Activated CD4-positive, alpha-beta T cell treated with anti-CD3 and anti-CD28 coated beads, Interleukin-2, amount 50 U/mL, for 48 hours (primary cell): ENCODE results near the gene TMEM168.
"Not testable (repeated sequence)": the region's sequence is repeated elsewhere in the genome, so short reads cannot be mapped to it uniquely, and the experiment has no call there.

Source experiments
- DNase-seq, 2 experiments: peaks; one replicate each; pipeline ENCODE4 v3.0.0-alpha.2; 2020

Gene TMEM168

DNA sequence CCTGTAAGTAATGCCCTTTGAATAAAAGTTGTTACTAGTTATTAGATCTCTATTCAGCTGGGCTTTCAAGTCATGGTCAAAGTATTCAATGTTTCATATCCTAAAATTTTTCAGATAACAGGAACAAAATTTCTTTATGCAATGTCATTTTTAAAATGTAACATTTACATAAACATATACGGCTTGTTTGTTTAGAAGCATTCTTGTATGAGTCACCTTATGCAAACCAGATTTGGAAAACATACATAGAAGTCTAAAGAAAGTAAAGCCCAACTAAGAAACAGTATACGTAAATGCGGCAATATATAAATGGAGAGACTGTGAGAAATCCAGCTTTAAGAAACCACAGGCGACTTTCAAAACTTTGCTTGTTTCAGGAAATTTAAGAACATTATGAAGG is 10.5 kb downstream of the TMEM168 start:
- DNase-seq, result no peak

DNA sequence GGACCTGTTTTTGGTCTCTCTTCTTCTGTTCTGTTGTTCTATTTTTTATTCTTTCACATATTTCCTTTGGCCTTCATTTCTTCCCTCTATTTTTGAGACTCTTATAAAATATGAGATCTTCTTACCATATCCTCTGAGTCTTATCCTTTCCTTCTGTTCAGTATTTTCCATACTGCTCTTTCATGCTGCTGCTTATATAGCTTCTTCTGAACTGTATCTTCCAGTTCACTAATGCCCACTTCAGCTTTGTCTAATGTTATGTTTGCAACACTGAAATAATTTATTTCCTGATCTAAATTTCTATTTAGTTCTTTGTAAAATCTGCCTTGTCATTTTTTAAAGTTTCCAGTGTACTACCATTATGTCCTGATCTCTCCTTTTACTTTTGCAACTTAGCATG is 12.8 kb downstream of the TMEM168 start:
- DNase-seq, result no peak

DNA sequence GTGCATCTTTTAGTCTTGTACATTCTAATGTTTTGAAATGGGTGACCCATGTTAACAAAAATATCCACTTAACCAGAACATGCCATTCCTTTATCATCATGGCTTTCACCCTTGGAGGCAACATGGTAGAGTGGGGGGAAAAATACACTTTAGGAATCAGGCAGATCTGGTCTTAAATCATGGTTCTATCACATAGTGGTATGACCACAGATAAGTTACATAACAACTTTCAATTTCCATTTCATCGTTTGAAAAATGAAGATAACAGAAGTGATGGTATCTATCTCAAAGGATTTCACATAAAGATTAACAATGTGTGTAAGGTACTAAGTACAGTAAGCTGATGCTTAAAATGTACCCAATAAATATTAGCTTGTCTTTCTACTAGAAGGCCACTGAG is 19.0 kb downstream of the TMEM168 start:
- DNase-seq, result no peak

DNA sequence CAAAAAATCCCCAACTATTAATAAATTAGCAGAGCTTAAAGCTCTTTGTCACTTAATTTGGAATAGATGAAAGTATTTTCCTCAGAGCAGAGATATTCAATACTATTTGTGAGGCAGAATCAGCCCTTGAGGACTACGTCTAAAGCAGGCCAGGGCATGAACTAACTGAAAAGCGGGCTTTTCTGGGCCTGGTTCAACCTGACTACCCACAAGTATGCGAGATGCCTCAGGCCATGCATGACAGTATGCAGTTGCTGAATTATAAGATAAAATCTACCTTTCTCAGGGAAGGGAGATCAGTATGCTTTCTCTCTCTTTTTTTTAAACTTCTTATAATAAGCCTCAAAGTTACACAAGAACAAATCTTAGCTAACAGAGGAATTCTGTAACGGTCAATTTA is 20.1 kb downstream of the TMEM168 start:
- no peak for DNase-seq

DNA sequence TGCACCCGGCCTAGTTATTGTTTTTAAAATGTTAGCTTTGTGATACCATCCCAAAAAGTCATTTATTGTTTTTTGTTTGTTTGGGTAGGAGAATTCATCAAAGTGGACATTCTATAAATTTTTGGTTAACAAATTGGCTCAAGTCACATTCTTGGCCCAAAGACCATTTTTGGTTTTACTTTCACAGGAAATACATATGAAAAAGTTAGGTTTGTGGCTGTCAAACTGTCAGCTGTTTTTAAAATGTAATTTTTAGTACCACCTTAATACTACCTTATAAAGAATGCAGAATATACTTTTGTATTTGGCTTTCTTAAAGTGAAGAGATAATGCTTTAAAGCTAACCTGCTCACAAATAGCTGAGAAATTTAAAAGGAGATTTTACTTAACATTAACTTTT is 25.1 kb downstream of the TMEM168 start:
- DNase-seq, result no peak

DNA sequence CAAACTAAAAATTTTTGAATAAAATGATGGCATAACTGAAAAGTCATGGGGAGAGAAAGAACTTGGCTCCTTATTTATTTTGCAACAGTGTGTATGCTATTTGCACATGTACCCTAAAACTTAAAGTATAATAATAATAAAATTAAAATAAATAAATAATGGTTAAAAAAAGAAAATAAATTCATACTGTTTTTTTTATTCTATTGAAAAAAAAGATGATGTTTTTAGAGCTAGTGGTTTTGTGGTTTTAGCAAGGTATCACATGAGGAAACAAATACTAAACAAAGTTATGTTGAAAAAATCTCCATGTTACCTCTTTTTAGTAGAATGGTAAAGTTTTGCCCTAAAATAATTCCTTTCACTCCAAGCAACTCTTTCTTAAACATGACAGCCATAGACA is 26.2 kb downstream of the TMEM168 start:
- DNase-seq, result no peak

DNA sequence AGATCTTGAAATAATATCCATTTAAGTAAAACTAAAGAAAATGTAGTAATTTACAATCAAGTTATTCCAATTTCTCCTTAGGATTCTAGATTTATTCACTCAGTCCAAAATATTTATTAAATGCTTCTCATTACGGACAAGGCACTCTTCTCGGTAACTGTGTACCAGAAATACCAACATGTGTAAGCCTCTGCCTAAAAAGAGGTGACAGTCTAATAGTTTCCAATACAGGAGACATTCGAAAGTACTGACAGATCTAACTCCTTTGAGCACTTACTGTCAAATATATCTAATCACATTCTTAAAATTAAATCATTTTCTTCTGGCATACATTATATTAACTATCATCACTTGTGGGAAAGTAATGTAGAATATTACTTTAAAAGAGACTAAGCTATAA is 26.9 kb downstream of the TMEM168 start:
- DNase-seq, result no peak

DNA sequence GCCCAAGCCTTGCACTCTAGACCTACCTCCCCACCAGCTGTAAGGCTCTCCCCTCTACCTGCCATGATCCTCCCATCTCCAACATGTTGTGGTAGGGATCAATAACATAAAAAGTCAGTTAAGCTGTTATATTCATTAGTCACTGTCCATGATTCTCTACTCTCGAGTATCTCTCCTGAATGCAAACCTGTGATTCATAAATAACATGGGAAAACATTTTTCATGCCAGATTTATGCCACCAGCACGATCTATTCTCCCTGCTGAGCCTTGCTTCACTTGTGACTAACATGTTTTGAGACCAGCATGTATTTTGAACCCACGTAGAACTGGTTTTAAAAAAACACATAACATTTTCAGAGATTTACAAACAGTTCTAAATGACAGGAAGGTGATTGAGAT is 30.3 kb downstream of the TMEM168 start:
- no peak for DNase-seq

DNA sequence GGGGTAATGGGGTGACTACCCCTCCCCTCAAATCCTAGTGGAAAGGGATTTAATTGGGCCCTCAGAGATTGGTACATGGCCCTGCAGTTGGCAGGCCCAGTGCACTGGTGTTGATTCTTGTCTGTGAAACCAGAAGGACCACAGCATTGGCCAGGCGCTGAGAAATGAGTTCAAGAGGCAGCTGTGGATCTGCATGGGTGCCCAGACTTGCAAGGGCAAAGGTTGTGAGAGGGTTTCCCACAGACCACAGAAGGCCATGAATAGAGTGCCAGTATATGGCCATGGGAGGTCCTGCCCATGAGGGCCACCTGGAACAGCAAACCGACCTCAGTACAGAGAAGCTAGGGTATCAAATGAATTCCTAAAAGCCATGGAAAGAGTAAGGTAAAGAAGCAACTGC is 32.9 kb downstream of the TMEM168 start:
- no peak for DNase-seq

DNA sequence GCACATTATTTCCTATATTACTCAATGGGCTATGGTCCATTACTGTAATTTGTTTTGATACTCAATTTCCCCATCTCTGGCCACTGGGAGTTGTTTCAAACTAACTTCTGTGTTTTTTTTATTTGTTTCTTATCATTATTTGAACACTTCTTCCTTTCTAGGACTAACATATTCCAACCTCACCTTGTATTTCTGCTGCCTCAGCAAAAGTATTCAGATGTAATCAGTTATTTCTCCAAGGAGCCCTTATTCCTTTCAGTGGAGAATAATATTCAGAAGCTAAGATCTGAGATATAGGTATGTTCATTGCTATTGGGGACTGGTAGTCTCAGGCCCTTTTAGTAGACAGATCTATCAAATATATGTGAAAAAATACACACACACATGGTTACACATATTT is 36.9 kb downstream of the TMEM168 start:
- DNase-seq, result no peak

DNA sequence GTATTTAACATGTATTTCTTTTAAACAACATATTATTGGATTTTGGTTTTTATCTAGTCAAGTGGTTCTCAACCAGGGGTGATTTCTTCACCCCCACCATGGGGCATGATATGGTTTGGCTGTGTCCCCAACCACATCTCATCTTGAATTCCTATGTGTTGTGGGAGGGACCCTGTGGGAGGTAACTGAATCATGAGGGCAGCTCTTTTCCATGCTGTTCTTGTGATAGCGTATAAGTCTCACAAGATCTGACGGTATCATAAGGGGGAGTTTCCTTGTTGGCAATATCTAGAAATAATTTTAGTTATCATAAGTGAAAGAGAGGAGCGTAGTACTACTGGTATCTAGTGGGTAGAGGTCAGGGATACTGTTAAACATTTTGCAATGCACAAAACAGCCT is 37.6 kb downstream of the TMEM168 start:
- DNase-seq, result no peak

DNA sequence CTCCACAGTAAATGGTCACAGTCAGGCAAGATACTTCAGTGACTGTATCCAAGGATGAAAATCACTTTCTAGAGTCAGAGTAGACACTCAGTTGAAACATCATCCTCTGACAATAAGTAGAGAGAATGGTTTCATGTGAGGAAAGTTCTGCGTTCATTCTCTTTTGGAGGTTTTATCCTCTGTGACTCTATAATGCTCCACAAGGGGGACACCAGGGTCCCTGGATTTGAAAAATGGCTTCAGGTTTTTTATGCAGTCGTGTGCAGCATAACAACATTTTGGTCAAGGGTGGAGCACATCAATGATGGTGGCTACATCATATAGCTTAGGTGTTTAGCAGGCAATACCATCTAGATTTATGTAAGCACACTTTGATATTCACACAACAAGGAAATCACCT is 40.4 kb downstream of the TMEM168 start:
- DNase-seq, result no peak

DNA sequence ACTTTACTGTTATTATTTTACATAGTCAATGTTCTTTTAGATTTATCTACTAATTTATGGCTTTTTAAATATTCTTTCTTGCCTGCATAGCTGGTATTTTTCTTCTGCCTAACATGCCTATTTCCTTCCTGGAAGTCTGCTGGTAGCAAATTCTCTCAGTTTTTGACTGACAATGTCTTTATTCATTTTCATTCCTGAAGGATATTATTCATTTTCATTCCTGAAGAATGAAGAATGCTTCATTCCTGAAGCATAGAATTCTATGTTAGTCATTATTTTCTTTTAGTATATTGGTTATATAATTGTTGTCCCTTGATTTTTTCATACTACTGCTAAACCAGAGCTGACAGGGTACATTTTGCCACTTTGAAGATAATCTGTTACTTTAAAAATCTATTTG is 41.8 kb downstream of the TMEM168 start:
- DNase-seq, result no peak

DNA sequence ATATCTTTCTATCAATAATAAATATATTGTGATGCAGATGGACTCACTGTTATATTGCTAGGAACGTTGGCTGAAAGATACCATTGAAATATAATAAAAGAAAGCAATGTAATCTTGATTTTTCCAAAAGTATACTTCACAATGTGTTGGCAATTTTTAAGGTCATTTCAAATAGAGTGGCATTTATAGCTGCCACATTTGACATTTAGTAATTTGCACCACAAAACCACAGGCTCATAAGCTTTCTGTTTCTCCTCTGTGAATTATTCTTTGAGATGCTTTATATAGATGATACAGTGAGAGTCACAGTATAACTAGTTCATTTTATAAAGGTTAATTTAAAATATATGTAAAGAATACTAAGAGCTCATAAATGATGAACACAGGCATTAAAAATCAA is 44.6 kb downstream of the TMEM168 start:
- DNase-seq, result no peak

DNA sequence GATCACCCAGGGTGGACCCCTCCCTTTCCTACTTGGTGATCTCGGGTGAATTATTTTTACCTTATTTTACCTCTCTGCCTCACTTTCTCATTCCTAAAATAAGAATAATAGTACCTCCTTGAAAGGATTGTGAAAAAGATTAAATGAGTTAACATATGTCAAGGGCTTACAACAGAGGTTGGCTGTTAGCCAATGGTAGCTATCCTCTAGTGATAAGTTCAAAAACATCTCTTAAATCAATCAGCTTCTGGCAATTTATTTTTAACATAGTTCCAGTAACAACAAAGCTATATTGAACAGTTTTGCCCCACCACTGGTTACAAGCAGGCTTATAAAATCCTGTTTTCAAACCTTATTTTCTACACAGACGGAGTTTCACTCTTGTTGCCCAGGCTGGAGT is 45.4 kb downstream of the TMEM168 start:
- no peak for DNase-seq

DNA sequence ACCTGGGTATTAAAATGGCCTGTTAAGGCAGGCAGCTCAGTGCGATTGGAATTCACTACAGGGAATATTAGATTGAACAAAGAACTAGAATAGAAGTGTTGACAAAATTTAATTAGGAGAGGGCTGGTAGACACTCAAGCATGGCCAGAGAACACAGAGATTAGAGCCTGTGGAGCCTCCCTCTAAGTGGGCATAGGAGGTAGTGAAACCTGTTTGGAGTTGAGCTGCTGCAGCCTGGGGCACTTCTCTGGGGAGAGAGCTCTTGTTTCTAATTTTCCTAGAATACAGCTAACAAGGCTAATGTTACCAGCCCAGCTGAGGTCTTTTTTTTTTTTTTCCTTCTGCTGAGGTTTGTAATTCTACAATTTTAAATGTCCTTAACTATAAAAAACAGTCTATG is 46.4 kb downstream of the TMEM168 start:
- no peak for DNase-seq

DNA sequence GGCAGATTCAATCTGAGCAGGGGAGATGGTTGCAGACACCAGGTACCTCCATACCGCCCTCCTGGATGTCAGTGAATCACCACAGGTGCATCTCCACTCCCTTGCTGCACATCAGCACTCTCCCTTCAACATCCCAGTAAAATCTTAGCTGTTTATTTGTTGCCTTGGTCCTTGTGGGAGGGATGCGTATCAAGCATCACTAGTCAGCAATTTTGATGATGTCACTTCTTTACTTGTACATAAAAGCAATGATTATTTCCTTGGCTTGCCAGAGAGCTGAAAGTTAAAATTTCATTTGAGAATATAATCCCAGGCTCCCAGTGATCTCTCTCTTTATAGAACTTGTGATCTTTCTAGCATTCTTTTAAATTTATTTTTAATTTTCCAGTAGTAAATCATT is 49.5 kb downstream of the TMEM168 start:
- DNase-seq, result no peak

DNA sequence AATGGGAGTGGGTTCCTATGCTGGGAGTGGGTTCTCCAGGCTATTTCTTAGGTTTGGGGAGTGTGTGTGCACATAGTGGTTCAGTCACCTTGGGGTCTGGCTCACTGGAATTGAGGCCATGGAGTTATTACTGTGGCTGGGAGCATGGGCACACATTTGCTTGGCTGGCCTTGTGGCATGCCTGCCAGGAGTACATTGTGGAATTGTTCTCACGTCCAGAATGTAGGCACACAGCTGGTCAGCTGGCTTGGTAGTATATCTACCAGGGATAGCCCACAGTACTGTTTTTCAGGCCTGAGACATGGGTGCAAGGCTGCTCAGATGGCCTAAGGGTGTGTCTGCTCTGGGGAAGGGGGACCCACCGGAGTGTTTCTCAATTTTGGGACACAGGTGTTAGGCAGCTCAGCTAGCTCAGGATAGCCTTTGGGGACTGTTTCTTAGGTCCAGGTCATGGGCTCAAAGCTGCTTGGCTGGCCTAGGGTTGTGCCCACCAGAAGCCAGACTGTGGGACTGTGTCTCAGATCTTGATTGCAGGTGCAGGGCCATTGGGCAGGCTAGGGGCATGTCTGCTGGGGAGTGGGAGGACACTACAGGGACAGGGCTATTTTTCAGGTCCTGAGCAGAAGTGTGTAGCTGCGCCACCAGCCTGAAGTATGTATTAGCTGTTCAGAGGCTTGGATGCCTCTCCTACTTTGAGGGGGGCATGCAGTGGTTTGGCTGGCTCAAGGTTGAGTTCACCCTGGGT is 50.6 kb downstream of the TMEM168 start:
- DNase-seq, result no peak

DNA sequence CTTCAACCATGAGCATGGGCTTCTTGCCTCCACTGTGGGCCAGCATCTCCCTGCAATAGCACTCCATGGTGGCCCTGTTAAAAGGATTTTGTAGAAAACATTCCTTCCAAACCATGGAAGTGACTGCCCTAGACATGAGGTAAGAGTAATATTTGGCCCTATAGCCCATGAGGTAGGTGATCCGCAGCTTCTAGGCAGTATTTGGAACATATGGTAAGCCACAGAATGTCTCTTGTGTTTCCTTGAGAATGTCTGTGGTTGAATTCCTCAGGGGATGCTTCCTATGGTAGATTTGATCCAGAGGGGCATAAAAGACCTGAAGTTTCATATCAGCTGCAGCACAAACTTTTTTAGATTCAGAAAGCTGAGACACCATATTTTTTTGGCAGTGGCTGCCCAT is 54.9 kb downstream of the TMEM168 start:
- no peak for DNase-seq

DNA sequence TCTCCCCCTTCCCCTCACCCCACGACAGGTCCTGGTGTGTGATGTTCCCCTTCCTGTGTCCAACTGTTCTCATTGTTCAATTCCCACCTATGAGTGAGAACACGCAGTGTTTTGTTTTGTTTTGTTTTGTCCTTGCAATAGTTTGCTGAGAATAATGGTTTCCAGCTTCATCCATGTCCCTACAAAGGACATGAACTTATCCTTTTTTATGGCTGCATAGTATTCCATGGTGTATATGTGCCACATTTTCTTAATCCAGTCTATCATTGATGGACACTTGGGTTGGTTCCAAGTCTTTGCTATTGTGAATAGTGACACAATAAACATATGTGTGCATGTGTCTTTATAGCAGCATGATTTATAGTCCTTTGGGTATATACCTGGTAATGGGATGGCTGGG is 58.9 kb downstream of the TMEM168 start:
- DNase-seq, result not testable (repeated sequence)

DNA sequence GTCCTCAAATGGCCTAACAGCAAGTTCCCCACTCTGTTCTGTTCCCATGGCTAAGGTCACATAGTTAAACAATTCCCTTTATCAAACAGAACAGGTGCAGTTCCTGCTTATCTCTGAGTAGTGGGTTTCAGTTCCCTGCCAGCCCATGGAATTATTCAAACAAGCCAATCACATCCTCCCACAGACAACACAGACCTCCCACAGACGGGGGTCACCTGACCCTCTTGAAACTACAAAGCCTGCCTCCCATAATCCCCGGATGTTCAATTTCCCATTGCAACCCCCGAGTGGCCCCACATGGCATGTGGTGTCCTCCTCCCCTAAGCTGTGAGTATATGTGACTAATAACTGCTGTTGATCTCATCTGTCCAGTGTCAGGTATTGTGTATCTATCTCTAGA is 64.1 kb downstream of the TMEM168 start:
- DNase-seq, result no peak

DNA sequence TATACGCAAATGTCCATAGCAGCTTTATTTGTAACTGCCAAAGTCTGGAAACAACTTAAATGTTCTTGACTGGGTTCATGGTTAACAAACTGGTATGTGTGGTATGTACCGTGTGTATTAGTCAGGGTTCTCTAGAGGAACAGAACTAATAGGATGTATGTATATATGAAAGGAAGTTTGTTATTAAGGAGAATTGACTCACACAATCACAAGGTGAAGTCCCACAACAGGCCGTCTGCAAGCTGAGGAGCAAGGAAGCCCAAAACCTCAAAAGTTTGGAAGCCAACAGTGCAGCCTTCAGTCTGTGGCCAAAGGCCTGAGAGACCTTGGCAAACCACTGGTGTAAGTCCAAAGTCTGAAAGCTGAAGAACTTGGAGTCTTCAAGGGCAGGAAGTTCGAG is 66.8 kb downstream of the TMEM168 start:
- DNase-seq, result no peak

DNA sequence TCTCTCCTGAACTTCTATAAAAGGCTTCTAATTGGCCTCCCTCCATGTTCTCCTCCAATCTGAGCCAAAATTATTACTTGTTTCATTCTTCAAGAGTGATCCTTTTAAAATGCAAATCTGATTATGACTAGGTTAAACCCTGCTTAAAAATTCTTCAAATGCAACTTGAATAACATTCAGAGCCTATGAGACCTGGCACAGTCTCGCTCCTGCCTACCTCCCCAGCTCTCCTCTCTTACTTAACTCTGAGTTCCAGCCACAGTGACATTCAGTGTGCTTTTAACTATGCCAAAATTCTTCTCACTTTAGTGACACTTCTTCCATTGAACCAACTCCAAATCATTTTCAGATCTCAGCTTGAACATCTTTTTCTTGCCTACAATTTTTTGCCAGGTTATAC is 68.8 kb downstream of the TMEM168 start:
- DNase-seq, result no peak

DNA sequence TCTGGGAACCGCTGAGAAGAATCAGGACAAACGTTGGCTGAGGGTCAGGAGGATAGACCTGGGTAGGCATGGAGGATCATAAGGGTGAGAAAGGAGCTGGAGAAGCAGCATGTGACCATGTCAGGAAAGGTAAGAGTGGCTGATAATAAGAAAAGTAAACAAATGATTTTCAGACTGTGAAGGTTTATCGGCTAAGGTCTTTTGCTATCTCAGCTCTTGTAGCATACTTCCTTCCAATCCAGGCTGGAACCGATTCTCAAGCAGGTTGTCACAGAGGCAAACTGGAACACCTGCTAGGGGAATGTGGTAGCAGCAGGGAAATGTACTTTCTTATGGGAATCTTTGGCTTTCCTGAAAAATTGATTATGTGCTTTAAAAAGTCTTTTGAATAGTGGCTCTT is 74.7 kb downstream of the TMEM168 start:
- DNase-seq, result no peak

DNA sequence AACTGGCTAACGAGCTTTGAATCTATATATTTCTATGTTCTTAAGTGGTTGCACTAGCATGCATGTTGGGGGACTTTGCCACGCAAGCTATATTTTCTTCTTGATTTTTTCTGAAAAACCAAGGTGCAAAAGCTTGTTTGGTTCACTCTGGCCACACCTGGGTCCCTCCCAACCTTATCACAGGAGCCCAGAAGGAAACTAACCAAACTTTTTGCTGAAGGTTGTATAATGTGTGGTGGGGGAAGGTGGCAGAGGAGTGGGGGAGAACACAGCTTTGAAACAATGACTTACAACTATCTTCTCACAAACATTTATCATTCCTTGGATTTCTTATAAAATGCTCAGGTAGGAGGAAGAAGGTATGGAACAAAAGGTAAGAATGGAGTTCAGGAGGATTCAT is 75.3 kb downstream of the TMEM168 start:
- no peak for DNase-seq
